Astrocyte (in vitro differentiated cells and primary cell): ENCODE data around the gene SH3GL3.

Experiments
- EZH2 ChIP-seq: IDR thresholded peaks from 2 replicates; pipeline ENCODE4 v1.6.1; 2012; ENCODE audit warnings: mild to moderate bottlenecking, low read length, inconsistent platforms; ENCODE audit not compliant: insufficient read depth
- TF ChIP-seq, protein P1 (sequence below): IDR thresholded peaks from 2 replicates; pipeline ENCODE4 v1.5.1; 2011; ENCODE audit warnings: low read depth, mild to moderate bottlenecking, inconsistent platforms, low read length, moderate library complexity; ENCODE audit not compliant: insufficient read depth

DNA sequence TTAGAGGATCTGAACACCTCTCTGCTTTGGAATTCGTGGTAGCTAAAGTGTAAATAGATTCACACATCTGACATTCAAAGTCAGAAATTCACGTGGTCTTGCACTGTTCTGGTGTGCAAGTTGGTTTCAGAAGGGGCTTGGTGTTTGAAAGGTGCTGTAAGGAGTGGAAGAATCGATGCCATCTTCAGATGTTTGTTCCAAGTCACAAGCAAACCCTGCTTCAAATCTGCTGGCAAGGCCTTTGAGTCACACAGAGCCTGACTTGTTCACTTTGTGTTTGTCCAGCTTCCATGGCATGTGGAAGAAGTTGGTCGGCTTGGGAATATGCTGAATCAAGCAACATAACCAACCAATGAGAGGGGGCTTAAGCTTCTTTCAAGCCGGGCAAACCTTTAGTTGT, 44.3 kb downstream of the SH3GL3 start:
- TF ChIP-seq, protein P1, sequence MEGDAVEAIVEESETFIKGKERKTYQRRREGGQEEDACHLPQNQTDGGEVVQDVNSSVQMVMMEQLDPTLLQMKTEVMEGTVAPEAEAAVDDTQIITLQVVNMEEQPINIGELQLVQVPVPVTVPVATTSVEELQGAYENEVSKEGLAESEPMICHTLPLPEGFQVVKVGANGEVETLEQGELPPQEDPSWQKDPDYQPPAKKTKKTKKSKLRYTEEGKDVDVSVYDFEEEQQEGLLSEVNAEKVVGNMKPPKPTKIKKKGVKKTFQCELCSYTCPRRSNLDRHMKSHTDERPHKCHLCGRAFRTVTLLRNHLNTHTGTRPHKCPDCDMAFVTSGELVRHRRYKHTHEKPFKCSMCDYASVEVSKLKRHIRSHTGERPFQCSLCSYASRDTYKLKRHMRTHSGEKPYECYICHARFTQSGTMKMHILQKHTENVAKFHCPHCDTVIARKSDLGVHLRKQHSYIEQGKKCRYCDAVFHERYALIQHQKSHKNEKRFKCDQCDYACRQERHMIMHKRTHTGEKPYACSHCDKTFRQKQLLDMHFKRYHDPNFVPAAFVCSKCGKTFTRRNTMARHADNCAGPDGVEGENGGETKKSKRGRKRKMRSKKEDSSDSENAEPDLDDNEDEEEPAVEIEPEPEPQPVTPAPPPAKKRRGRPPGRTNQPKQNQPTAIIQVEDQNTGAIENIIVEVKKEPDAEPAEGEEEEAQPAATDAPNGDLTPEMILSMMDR: no peak
- no peak for TF ChIP-seq EZH2
